ENCODE measurements around the gene INTS13.
"Not testable (repeated sequence)": the region's sequence is repeated elsewhere in the genome, so short reads cannot be mapped to it uniquely, and the experiment has no call there.

Gene INTS13

GRCh38 chr12:26868447-26869103 is 69.2 kb downstream of the INTS13 start:
- no peak for DNase-seq

GRCh38 chr12:26867080-26867479 is 70.7 kb downstream of the INTS13 start:
- DNase-seq: no peak

- DNase-seq: no peak
These were observed 74.3 kb downstream of the INTS13 start for GRCh38 chr12:26863515-26863914.

GRCh38 chr12:26862787-26863186 is 75.0 kb downstream of the INTS13 start:
- DNase-seq: not testable (repeated sequence)

- no peak for DNase-seq
These were observed 76.1 kb downstream of the INTS13 start for GRCh38 chr12:26861690-26862089.

GRCh38 chr12:26857465-26858176 is 80.2 kb downstream of the INTS13 start:
- no peak for DNase-seq

- no peak for DNase-seq
These were observed 82.4 kb downstream of the INTS13 start for GRCh38 chr12:26855337-26855736.

All from stimulated activated CD4-positive, alpha-beta T cell treated with anti-CD3 and anti-CD28 coated beads, Interleukin-2, amount 100 ng/mL, for 24 hours (primary cell).